HEK293 (cell line): ENCODE results near the gene RTN4RL2.

Experiments
- HIC1 ChIP-seq: fragments of 450-650 bp; formaldehyde crosslinking; IDR thresholded peaks from 2 replicates; pipeline ENCODE4 v1.5.1; 2016; ENCODE audit warnings: missing biosample characterization, missing genetic modification characterization
- OSR2 ChIP-seq: fragments of 450-650 bp; formaldehyde crosslinking; IDR thresholded peaks from 2 replicates; pipeline ENCODE4 v1.5.1; 2016; ENCODE audit warnings: missing biosample characterization, missing genetic modification characterization
- PRDM1 ChIP-seq: fragments of 450-650 bp; formaldehyde crosslinking; IDR thresholded peaks from 2 replicates; pipeline ENCODE4; 2016; ENCODE audit warnings: missing biosample characterization, missing genetic modification characterization
- SALL2 ChIP-seq: fragments of 450-650 bp; formaldehyde crosslinking; IDR thresholded peaks from 2 replicates; pipeline ENCODE4 v1.5.0; 2017; ENCODE audit warnings: missing biosample characterization, mild to moderate bottlenecking, missing genetic modification characterization, borderline replicate concordance
- SCRT1 ChIP-seq: fragments of 450-650 bp; formaldehyde crosslinking; IDR thresholded peaks from 2 replicates; pipeline ENCODE4 v1.5.1; 2016; ENCODE audit warnings: missing biosample characterization, missing genetic modification characterization, borderline replicate concordance
- SP7 ChIP-seq: fragments of 450-650 bp; formaldehyde crosslinking; IDR thresholded peaks from 2 replicates; pipeline ENCODE4 v1.5.1; 2016; ENCODE audit warnings: missing biosample characterization, missing genetic modification characterization
- WT1 ChIP-seq: fragments of 450-650 bp; formaldehyde crosslinking; IDR thresholded peaks from 2 replicates; pipeline ENCODE4 v1.5.1; 2016; ENCODE audit warnings: missing biosample characterization, missing genetic modification characterization
- ZBTB44 ChIP-seq: fragments of 450-650 bp; IDR thresholded peaks from 2 replicates; pipeline ENCODE4 v1.5.1; 2018; ENCODE audit warnings: missing biosample characterization, mild to moderate bottlenecking, missing genetic modification characterization
- ZBTB6 ChIP-seq: fragments of 450-650 bp; formaldehyde crosslinking; IDR thresholded peaks from 2 replicates; pipeline ENCODE4 v1.5.1; 2017; ENCODE audit warnings: missing biosample characterization, missing genetic modification characterization
- ZEB2 ChIP-seq: fragments of 450-650 bp; formaldehyde crosslinking; IDR thresholded peaks from 2 replicates; pipeline ENCODE4 v1.5.1; 2016; ENCODE audit warnings: missing biosample characterization, missing genetic modification characterization
- ZFP69B ChIP-seq: fragments of 450-650 bp; formaldehyde crosslinking; IDR thresholded peaks from 2 replicates; pipeline ENCODE4 v1.5.1; 2016; ENCODE audit warnings: missing biosample characterization, missing genetic modification characterization
- ZIC2 ChIP-seq: fragments of 450-650 bp; formaldehyde crosslinking; IDR thresholded peaks from 2 replicates; pipeline ENCODE4 v1.5.1; 2016; ENCODE audit warnings: missing biosample characterization, missing genetic modification characterization
- ZNF140 ChIP-seq: fragments of 450-650 bp; formaldehyde crosslinking; IDR thresholded peaks from 2 replicates; pipeline ENCODE4 v1.5.1; 2016; ENCODE audit warnings: missing biosample characterization, missing genetic modification characterization
- ZNF146 ChIP-seq: fragments of 450-650 bp; formaldehyde crosslinking; IDR thresholded peaks from 2 replicates; pipeline ENCODE4 v1.5.1; 2016; ENCODE audit warnings: missing biosample characterization, missing genetic modification characterization
- ZNF157 ChIP-seq: fragments of 450-650 bp; formaldehyde crosslinking; IDR thresholded peaks from 2 replicates; pipeline ENCODE4 v1.5.1; 2016; ENCODE audit warnings: missing biosample characterization, missing genetic modification characterization
- ZNF221 ChIP-seq: fragments of 450-650 bp; formaldehyde crosslinking; IDR thresholded peaks from 2 replicates; pipeline ENCODE4 v1.5.1; 2017; ENCODE audit warnings: missing biosample characterization, missing genetic modification characterization, borderline replicate concordance
- ZNF416 ChIP-seq: fragments of 450-650 bp; formaldehyde crosslinking; IDR thresholded peaks from 2 replicates; pipeline ENCODE4 v1.5.1; 2016; ENCODE audit warnings: missing biosample characterization, missing genetic modification characterization
- ZNF426 ChIP-seq: fragments of 450-650 bp; formaldehyde crosslinking; IDR thresholded peaks from 2 replicates; pipeline ENCODE4 v1.5.1; 2017; ENCODE audit warnings: missing biosample characterization, missing genetic modification characterization, mild to moderate bottlenecking, inconsistent platforms, moderate library complexity
- ZNF600 ChIP-seq: fragments of 450-650 bp; formaldehyde crosslinking; IDR thresholded peaks from 2 replicates; pipeline ENCODE4 v1.5.1; 2016; ENCODE audit warnings: missing biosample characterization, missing genetic modification characterization
- ZNF670 ChIP-seq: fragments of 450-650 bp; formaldehyde crosslinking; IDR thresholded peaks from 2 replicates; pipeline ENCODE4 v1.5.1; 2016; ENCODE audit warnings: missing biosample characterization, missing genetic modification characterization, low read depth
- ZNF704 ChIP-seq: fragments of 450-650 bp; formaldehyde crosslinking; IDR thresholded peaks from 2 replicates; pipeline ENCODE4 v1.5.1; 2016; ENCODE audit warnings: missing biosample characterization, missing genetic modification characterization
- ZNF76 ChIP-seq: fragments of 450-650 bp; formaldehyde crosslinking; IDR thresholded peaks from 2 replicates; pipeline ENCODE4; 2016; ENCODE audit warnings: low read depth, missing biosample characterization, missing genetic modification characterization, borderline replicate concordance
- ZNF776 ChIP-seq: fragments of 450-650 bp; formaldehyde crosslinking; IDR thresholded peaks from 2 replicates; pipeline ENCODE4 v1.5.0; 2017; ENCODE audit warnings: missing biosample characterization, missing genetic modification characterization, borderline replicate concordance
- ZNF837 ChIP-seq: fragments of 450-650 bp; formaldehyde crosslinking; IDR thresholded peaks from 2 replicates; pipeline ENCODE4 v1.5.1; 2016; ENCODE audit warnings: missing biosample characterization, missing genetic modification characterization
- TF ChIP-seq, protein P1 (sequence below): fragments of 450-650 bp; formaldehyde crosslinking; IDR thresholded peaks from 2 replicates; pipeline ENCODE4 v1.5.1; 2017; ENCODE audit warnings: missing biosample characterization, missing genetic modification characterization
- TF ChIP-seq, protein P2 (sequence below): fragments of 450-650 bp; formaldehyde crosslinking; IDR thresholded peaks from 2 replicates; pipeline ENCODE4 v1.5.1; 2016; ENCODE audit warnings: missing biosample characterization, missing genetic modification characterization

Gene RTN4RL2

GRCh38 chr11:57514538-57515331 is 54.4 kb downstream of the RTN4RL2 start (continued):
- TF ChIP-seq WT1 (tag by site-specific recombination) (peak; percentile 26; the same call in 1 of the 2 replicates), ZNF837 (tag by site-specific recombination) (no peak), SALL2 (no peak), SCRT1 (no peak), ZNF600 (tag by site-specific recombination) (no peak), ZNF416 (tag by site-specific recombination) (no peak), OSR2 (tag by site-specific recombination) (no peak), ZNF776 (no peak), SP7 (tag by site-specific recombination) (0 out of 2 replicates have a peak, but pooled peaks have one; percentile 9), ZFP69B (tag by site-specific recombination) (no peak; the same call in 1 of the 2 replicates), ZNF157 (no peak), ZBTB6 (tag by site-specific recombination) (no peak), ZNF704 (no peak), ZNF140 (tag by site-specific recombination) (no peak), ZNF146 (tag by site-specific recombination) (no peak), ZNF221 (no peak), HIC1 (no peak), ZNF76 (peak; percentile 30; the same call in 1 of the 2 replicates), ZEB2 (tag by site-specific recombination) (0 out of 2 replicates have a peak, but pooled peaks have one; percentile 12), ZIC2 (tag by site-specific recombination) (peak; percentile 38; the same call in 1 of the 2 replicates), ZBTB44 (tag by site-specific recombination) (no peak), ZNF426 (tag by site-specific recombination) (no peak), ZNF670 (tag by site-specific recombination) (no peak), PRDM1 (0 out of 2 replicates have a peak, but pooled peaks have one; percentile 21)
- TF ChIP-seq, protein P1, sequence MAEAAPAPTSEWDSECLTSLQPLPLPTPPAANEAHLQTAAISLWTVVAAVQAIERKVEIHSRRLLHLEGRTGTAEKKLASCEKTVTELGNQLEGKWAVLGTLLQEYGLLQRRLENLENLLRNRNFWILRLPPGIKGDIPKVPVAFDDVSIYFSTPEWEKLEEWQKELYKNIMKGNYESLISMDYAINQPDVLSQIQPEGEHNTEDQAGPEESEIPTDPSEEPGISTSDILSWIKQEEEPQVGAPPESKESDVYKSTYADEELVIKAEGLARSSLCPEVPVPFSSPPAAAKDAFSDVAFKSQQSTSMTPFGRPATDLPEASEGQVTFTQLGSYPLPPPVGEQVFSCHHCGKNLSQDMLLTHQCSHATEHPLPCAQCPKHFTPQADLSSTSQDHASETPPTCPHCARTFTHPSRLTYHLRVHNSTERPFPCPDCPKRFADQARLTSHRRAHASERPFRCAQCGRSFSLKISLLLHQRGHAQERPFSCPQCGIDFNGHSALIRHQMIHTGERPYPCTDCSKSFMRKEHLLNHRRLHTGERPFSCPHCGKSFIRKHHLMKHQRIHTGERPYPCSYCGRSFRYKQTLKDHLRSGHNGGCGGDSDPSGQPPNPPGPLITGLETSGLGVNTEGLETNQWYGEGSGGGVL (tag by site-specific recombination), result peak; percentile 99
- TF ChIP-seq, protein P2, sequence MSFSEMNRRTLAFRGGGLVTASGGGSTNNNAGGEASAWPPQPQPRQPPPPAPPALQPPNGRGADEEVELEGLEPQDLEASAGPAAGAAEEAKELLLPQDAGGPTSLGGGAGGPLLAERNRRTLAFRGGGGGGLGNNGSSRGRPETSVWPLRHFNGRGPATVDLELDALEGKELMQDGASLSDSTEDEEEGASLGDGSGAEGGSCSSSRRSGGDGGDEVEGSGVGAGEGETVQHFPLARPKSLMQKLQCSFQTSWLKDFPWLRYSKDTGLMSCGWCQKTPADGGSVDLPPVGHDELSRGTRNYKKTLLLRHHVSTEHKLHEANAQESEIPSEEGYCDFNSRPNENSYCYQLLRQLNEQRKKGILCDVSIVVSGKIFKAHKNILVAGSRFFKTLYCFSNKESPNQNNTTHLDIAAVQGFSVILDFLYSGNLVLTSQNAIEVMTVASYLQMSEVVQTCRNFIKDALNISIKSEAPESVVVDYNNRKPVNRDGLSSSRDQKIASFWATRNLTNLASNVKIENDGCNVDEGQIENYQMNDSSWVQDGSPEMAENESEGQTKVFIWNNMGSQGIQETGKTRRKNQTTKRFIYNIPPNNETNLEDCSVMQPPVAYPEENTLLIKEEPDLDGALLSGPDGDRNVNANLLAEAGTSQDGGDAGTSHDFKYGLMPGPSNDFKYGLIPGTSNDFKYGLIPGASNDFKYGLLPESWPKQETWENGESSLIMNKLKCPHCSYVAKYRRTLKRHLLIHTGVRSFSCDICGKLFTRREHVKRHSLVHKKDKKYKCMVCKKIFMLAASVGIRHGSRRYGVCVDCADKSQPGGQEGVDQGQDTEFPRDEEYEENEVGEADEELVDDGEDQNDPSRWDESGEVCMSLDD, result 0 out of 2 replicates have a peak, but pooled peaks have one; percentile 22
